ENCODE results near the gene PRORP. TPM values are rescaled to one million over a fixed set of nuclear protein-coding genes. Genes with fewer than 3 reads are reported as not detected.

Gene PRORP
- total and polyA plus RNA-seq, 9 of the 15 experiments (the other 6 are each of a cell fraction or from before 2014, with no cell fraction given), result 21.9 to 48.7 (median 36.5) TPM

- no peak overlapping the region for H3K9ac ChIP-seq (ENCODE audit: insufficient read depth in 1 of 2, low read depth in 2 of 2, low read length in 2 of 2)
- DNase-seq (ENCODE audit: extremely low read depth in 1 of 4, low spot score in 3 of 4), result peak in 2 of 4 experiments; percentile 14 to 16
- WGBS (ENCODE audit: insufficient coverage, low coverage, missing lambda C conversion rate), result 23% methylated on average over 6 of the region's 6 CpGs
- TF ChIP-seq ZNF77 (CRISPR knock-in tag; IDR thresholded peaks at IDR 0.05), result no peak
- peak; percentile 56; the same call in 1 of the 2 replicates for TF ChIP-seq SMARCA4 (IDR thresholded peaks at IDR 0.05)
- no peak for TF ChIP-seq ZNF239 (CRISPR knock-in tag; IDR thresholded peaks at IDR 0.05)
- 0 out of 2 replicates have a peak, but pooled peaks have one; percentile 39 for TF ChIP-seq DPF2 (IDR thresholded peaks at IDR 0.05)
- TF ChIP-seq, protein P1, sequence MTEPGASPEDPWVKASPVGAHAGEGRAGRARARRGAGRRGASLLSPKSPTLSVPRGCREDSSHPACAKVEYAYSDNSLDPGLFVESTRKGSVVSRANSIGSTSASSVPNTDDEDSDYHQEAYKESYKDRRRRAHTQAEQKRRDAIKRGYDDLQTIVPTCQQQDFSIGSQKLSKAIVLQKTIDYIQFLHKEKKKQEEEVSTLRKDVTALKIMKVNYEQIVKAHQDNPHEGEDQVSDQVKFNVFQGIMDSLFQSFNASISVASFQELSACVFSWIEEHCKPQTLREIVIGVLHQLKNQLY (CRISPR knock-in tag; conservative IDR thresholded peaks at IDR 0.05), result no peak
- peak; percentile 27; the same call in 1 of the 2 replicates for TF ChIP-seq ATF7 (IDR thresholded peaks at IDR 0.05)
- peak; percentile 42 for TF ChIP-seq MEIS2 (IDR thresholded peaks at IDR 0.05; ENCODE audit: partially characterized antibody)
- peak; percentile 54 for TF ChIP-seq ARID1B (IDR thresholded peaks at IDR 0.05)
- peak; percentile 83 for TF ChIP-seq JUN (IDR thresholded peaks at IDR 0.05; ENCODE audit: borderline replicate concordance, low read depth, low read length)
- no peak for TF ChIP-seq JUN (CRISPR knock-in tag; IDR thresholded peaks at IDR 0.05; ENCODE audit: borderline replicate concordance)
- peak; percentile 93 for TF ChIP-seq ATF3 (IDR thresholded peaks at IDR 0.05)
- no peak for TF ChIP-seq ATF3 (CRISPR knock-in tag; conservative IDR thresholded peaks at IDR 0.05)
- TF ChIP-seq JUND (IDR thresholded peaks at IDR 0.05; ENCODE audit: borderline replicate concordance, low read depth, low read length), result peak; percentile 88
- TF ChIP-seq JUND (tag; IDR thresholded peaks at IDR 0.05; ENCODE audit: borderline replicate concordance, low read depth, low read length), result peak; percentile 85; the same call in 2 of the 3 replicates
- TF ChIP-seq CEBPG (CRISPR knock-in tag; IDR thresholded peaks at IDR 0.05), result peak; percentile 61
- TF ChIP-seq CEBPG (tag; conservative IDR thresholded peaks at IDR 0.05 in 1 of 2, IDR thresholded peaks at IDR 0.05 in 1 of 2), result no peak; a peak in 1 of 4 replicates
- TF ChIP-seq RBM39 (optimal IDR thresholded peaks at IDR 0.05; ENCODE audit: low read depth, low read length), result no peak
- no peak for TF ChIP-seq ZNF444 (CRISPR knock-in tag; IDR thresholded peaks at IDR 0.05)
- TF ChIP-seq ETS2 (tag; IDR thresholded peaks at IDR 0.05; ENCODE audit: borderline replicate concordance, poor library complexity, severe bottlenecking), result no peak
- peak; percentile 93 for TF ChIP-seq FOSL1 (tag; conservative IDR thresholded peaks at IDR 0.05)
- no peak for TF ChIP-seq PREB (CRISPR knock-in tag; IDR thresholded peaks at IDR 0.05)
Observed at GRCh38 chr14:35159742-35160409, 37.5 kb downstream of the PRORP start.

More at GRCh38 chr14:35159742-35160409, 37.5 kb downstream of the PRORP start:
- H3K4me3 ChIP-seq, result no peak overlapping the region
- peaks cover 0 to 6% of the 10 kb centered on the region in 2 experiments; a peak in 1 of 5 replicates for H3K4me1 ChIP-seq (replicated peaks in 1 of 2; ENCODE audit: control insufficient read depth in 2 of 2, insufficient read depth in 2 of 2, low read length in 2 of 2)
- ChIA-PET CTCF (ENCODE audit: low intra/inter-chr PET ratio) (no interaction called here), POLR2A (no interaction called here)
- no peaks in the 10 kb centered on the region for H3K79me2 ChIP-seq (ENCODE audit: control insufficient read depth, insufficient read depth, low read length)
- H2AFZ ChIP-seq (ENCODE audit: low read depth, low read length), result no peak overlapping the region
- ATAC-seq, result peak; percentile 45
- H3K9me3 ChIP-seq (replicated peaks; ENCODE audit: control insufficient read depth, insufficient read depth, low read depth, low read length), result no peaks in the 10 kb centered on the region
- H3K4me2 ChIP-seq (ENCODE audit: insufficient read depth, low read length), result no peak overlapping the region
- peaks cover 11% of the 10 kb centered on the region; the same call in 2 of the 3 replicates for H3K36me3 ChIP-seq (ENCODE audit: control insufficient read depth, insufficient read depth, low read length)
- H3K27ac ChIP-seq (ENCODE audit: extremely low read depth, low read depth, low read length), result peak overlapping the region; percentile 8; the same call in 1 of the 3 replicates
- H3K27me3 ChIP-seq (ENCODE audit: control insufficient read depth in 2 of 2, insufficient read depth in 2 of 2, low read length in 2 of 2), result no peaks in the 10 kb centered on the region
- intact Hi-C loops (cut with micrococcal nuclease), result no loop called here
- H3K9me1 ChIP-seq (ENCODE audit: control insufficient read depth, insufficient read depth, low read length), result no peaks in the 10 kb centered on the region
- in situ Hi-C loops (cut with MboI), result no loop called here
- no peak for FAIRE-seq
- H4K20me1 ChIP-seq (replicated peaks; ENCODE audit: control insufficient read depth, insufficient read depth, low read length), result no peaks in the 10 kb centered on the region
- no TSS peak for BruUV-seq (replicated peaks)
